Renal cortical epithelial cell (primary cell): Measurements from ENCODE around the gene GALNT9. TPM values are rescaled to one million over a fixed set of nuclear protein-coding genes. Genes with fewer than 3 reads are reported as not detected.

Source experiments
- DNase-seq: peaks from one replicate; pipeline ENCODE4 v3.0.0-alpha.2; 2011; ENCODE audit warnings: low read depth
- total RNA-seq: library from RNA; depleted of rRNA; stranded (reverse); fragments of >200 nt; gene quantifications from 2 replicates; pipeline ENCODE4 v1.2.3, GENCODE V29; 2014

The GALNT9 gene
- total RNA-seq, 1 donor from 2014 or later: 4.2 TPM

DNA sequence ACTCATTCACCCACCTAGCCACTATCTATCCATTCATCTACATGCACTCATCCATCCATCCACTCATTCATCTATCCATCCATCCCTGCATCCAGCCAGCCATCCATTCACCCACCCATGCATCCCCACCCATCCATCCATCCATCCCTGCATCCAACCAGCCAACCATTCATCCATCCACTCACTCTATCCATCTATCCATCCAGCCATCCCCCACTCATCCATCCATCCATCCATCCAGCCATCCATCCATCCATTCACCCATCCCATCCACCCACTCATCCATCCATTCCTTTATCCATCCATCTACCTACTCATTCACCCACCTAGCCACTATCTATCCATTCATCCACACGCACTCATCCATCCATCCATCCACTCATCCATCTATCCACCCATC lies 112.0 kb downstream of the GALNT9 start:
- DNase-seq: no peak

- no peak for DNase-seq
These were observed 112.9 kb downstream of the GALNT9 start for GRCh38 chr12:132216354-132216987.

GRCh38 chr12:132215299-132215989 lies 113.9 kb downstream of the GALNT9 start:
- no peak for DNase-seq

DNA sequence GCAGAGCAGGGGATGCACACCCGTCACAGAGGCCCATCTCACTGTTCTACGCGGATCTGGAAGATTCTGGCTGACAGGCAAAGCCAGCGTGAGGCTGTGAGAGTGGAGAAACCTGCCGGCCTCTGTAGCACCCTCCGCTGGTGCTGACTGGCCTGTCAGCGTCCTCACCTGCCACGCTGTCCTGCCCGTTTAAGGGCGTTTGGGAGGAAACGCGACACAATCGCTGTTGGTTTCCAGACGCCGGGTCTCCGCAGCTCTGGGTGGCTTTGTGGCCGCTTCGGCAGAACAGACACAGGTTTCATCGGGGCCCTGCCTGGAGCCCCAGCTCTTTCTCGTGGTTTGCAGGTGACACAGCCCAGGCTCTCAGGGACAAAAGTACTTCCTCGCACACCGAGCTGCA lies 114.5 kb downstream of the GALNT9 start:
- DNase-seq: no peak

GRCh38 chr12:132214161-132214476 lies 115.3 kb downstream of the GALNT9 start:
- no peak for DNase-seq

GRCh38 chr12:132213359-132214160 lies 115.8 kb downstream of the GALNT9 start:
- no peak for DNase-seq

- DNase-seq: no peak
These were observed 117.6 kb downstream of the GALNT9 start for GRCh38 chr12:132211816-132212215.

DNA sequence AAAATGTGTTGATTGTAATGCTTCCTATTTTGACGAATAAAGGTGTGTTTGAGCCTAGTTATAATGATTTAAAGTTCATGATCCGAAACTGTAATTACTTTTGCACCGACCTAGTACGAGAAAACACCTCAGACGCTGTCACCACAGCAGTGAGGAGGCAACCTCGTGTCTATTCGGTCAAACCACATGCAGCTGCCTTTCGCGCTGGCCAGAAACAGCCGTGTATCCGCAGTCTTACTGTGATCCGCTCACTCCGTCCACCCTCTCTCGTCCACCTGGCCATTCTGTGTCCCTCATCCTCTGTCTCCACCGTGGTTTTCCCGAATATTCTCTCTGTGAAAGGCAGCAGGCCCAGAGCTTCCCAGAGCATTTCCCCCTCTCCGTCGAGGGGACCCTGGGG lies 118.1 kb downstream of the GALNT9 start:
- DNase-seq: no peak

- DNase-seq: no peak
These were observed 119.0 kb downstream of the GALNT9 start for GRCh38 chr12:132210223-132211055.

GRCh38 chr12:132209619-132210222 lies 119.7 kb downstream of the GALNT9 start:
- peak; percentile 58 for DNase-seq

- DNase-seq: no peak
These were observed 121.1 kb downstream of the GALNT9 start for GRCh38 chr12:132208153-132208823.

GRCh38 chr12:132207083-132207775 lies 122.2 kb downstream of the GALNT9 start:
- DNase-seq: no peak

GRCh38 chr12:132206046-132206434 lies 123.3 kb downstream of the GALNT9 start:
- DNase-seq: peak; percentile 16

GRCh38 chr12:132205271-132206045 lies 123.9 kb downstream of the GALNT9 start:
- no peak for DNase-seq

DNA sequence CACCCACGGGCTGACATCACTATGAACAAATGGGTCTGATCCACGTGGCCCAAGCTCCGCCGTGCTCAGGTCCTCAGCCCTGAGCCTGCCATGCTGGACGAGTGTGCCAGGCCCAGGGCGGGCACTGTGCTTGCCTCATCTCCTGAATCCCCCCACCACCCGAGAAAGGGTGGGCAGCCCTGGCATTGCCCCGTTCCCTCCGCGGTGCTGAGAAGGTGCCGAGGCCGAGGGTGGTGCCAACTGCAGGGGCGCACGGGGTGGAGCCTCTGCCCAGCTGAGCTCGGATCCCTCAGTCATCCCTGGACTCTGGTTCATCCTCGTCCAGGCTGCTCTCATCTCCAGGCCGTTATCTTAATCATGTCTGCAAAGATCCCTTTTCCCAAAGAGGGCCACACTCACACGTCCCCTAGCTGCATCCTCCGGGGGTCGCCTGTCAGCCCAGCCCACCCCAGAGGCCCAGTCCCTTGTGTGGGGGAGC lies 124.6 kb downstream of the GALNT9 start:
- no peak for DNase-seq

- DNase-seq: no peak
These were observed 125.2 kb downstream of the GALNT9 start for GRCh38 chr12:132204063-132204792.

- DNase-seq: no peak
These were observed 126.3 kb downstream of the GALNT9 start for GRCh38 chr12:132202929-132203721.
